SK-N-SH (cell line): ENCODE measurements around the gene BBS4. TPM values are rescaled to one million over a fixed set of nuclear protein-coding genes. Genes with fewer than 3 reads are reported as not detected.

ENCODE experiments used
- CTCF ChIA-PET: fragments of 300-600, 350-600 bp; formaldehyde crosslinking; extraction: SDS; loops from one replicate; lab custom pipeline; 2021; lab: Yijun Ruan, JAX
- POLR2A ChIA-PET: fragments of 350-600 bp; sonication (Branson Sonifier 250); formaldehyde crosslinking; extraction: SDS; loops from one replicate; lab custom pipeline; 2020; ENCODE audit warnings: antibody characterized with exemption, inconsistent platforms; lab: Yijun Ruan, JAX
- DNase-seq: peaks from one replicate; pipeline ENCODE4 v3.0.0; 2012
- H2AFZ ChIP-seq: fragments of 200-600 bp; sonication (generic); 2 replicates; pipeline ENCODE4 v1.8.1; 2016; ENCODE audit warnings: antibody characterized with exemption, mild to moderate bottlenecking, low read depth
- H3F3A ChIP-seq: fragments of 200-600 bp; sonication (generic); replicated peaks from 2 replicates; pipeline ENCODE3; 2016; ENCODE audit warnings: antibody characterized with exemption, mild to moderate bottlenecking; ENCODE audit not compliant: insufficient read depth
- H3K27ac ChIP-seq, 2 experiments: fragments of 200-500 bp in 1 of 2; fragments of 200-600 bp in 1 of 2; sonication (Bioruptor generic) in 1 of 2; sonication (generic), shearing (Covaris generic) in 1 of 2; 2 replicates each; pipeline versions ENCODE4 v1.5.1 to v1.6.1; 2014 to 2016; ENCODE audit warnings: low read depth in 2 of 2, inconsistent platforms in 1 of 2, low read length in 1 of 2, mild to moderate bottlenecking in 1 of 2, mixed read lengths in 1 of 2
- H3K27me3 ChIP-seq: fragments of 200-600 bp; sonication (generic), shearing (Covaris generic); 2 replicates; pipeline ENCODE4 v1.6.1; 2016; ENCODE audit warnings: mixed run types; ENCODE audit not compliant: insufficient read depth
- H3K36me3 ChIP-seq, 2 experiments: fragments of 200-500 bp in 1 of 2; fragments of 200-600 bp in 1 of 2; sonication (Bioruptor generic) in 1 of 2; sonication (generic) in 1 of 2; replicated peaks in 1 of 2; 2 replicates each; pipeline versions ENCODE3 to v1.5.1; 2014 to 2016; ENCODE audit warnings: low read length in 1 of 2, mild to moderate bottlenecking in 1 of 2; ENCODE audit not compliant: insufficient read depth in 2 of 2, control insufficient read depth in 1 of 2
- H3K4me1 ChIP-seq, 2 experiments: fragments of 200-500 bp in 1 of 2; fragments of 200-600 bp in 1 of 2; sonication (Bioruptor generic) in 1 of 2; sonication (generic), shearing (Covaris generic) in 1 of 2; 2 replicates each; pipeline versions ENCODE4 v1.5.1 to v1.6.1; 2014 to 2016; ENCODE audit warnings: low read depth in 1 of 2, low read length in 1 of 2, mixed run types in 1 of 2; ENCODE audit not compliant: insufficient read depth in 2 of 2, control insufficient read depth in 1 of 2
- H3K4me2 ChIP-seq: fragments of 200-600 bp; sonication (generic), shearing (Covaris generic); 2 replicates; pipeline ENCODE4 v1.6.1; 2017; ENCODE audit warnings: mixed run types
- H3K4me3 ChIP-seq, 2 experiments: fragments of 200-500 bp in 1 of 2; fragments of 200-600 bp in 1 of 2; sonication (Bioruptor generic) in 1 of 2; sonication (generic), shearing (Covaris generic) in 1 of 2; 2 replicates each; pipeline versions ENCODE4 v1.5.1 to v1.8.1; 2014 to 2016; ENCODE audit warnings: low read depth in 2 of 2, inconsistent platforms in 1 of 2, low read length in 1 of 2, mild to moderate bottlenecking in 1 of 2, mixed read lengths in 1 of 2, moderate library complexity in 1 of 2
- H3K79me2 ChIP-seq: fragments of 200-600 bp; sonication (generic); 2 replicates; pipeline ENCODE4 v1.8.1; 2017; ENCODE audit warnings: mild to moderate bottlenecking; ENCODE audit not compliant: insufficient read depth
- H3K9ac ChIP-seq: fragments of 200-600 bp; sonication (generic); 2 replicates; pipeline ENCODE4 v1.6.1; 2017; ENCODE audit warnings: mixed run types
- H3K9me2 ChIP-seq: fragments of 200-600 bp; sonication (generic); 2 replicates; pipeline ENCODE4 v1.6.1; 2017; ENCODE audit warnings: mixed run types
- H3K9me3 ChIP-seq: fragments of 200-600 bp; sonication (generic); 2 replicates; pipeline ENCODE4 v1.6.1; 2017; ENCODE audit warnings: mixed run types, mild to moderate bottlenecking, moderate library complexity
- H4K20me1 ChIP-seq: fragments of 200-600 bp; sonication (generic); 2 replicates; pipeline ENCODE4 v1.6.1; 2017; ENCODE audit warnings: mild to moderate bottlenecking, mixed run types; ENCODE audit not compliant: insufficient read depth
- CHD2 ChIP-seq: fragments of 150-350 bp; IDR thresholded peaks from 2 replicates; pipeline ENCODE4 v1.6.1; 2018; ENCODE audit warnings: low read length; ENCODE audit not compliant: partially characterized antibody
- CTCF ChIP-seq: fragments of 200-600 bp; sonication (generic); IDR thresholded peaks from 2 replicates; pipeline ENCODE4 v1.6.1; 2017; ENCODE audit warnings: antibody characterized with exemption, mild to moderate bottlenecking, moderate library complexity
- ELF1 ChIP-seq: IDR thresholded peaks from 2 replicates; pipeline ENCODE4 v1.4.0; 2012
- EP300 ChIP-seq, 2 experiments: IDR thresholded peaks; 2 replicates each; pipeline versions ENCODE4 v1.4.0 to v1.6.1; 2012; ENCODE audit warnings: borderline replicate concordance in 1 of 2, low read depth in 1 of 2, low read length in 1 of 2
- EZH2phosphoT487 ChIP-seq: fragments of 200-600 bp; sonication (generic); IDR thresholded peaks from 2 replicates; pipeline ENCODE4 v1.6.1; 2017; ENCODE audit warnings: low read depth, mixed run types, mild to moderate bottlenecking, antibody characterized with exemption, moderate library complexity, borderline replicate concordance
- GATA2 ChIP-seq: sonication (generic); formaldehyde crosslinking; IDR thresholded peaks from 2 replicates; pipeline ENCODE4 v1.5.0; 2020; ENCODE audit warnings: mild to moderate bottlenecking, missing genetic modification reagents
- JUND ChIP-seq: IDR thresholded peaks from 2 replicates; pipeline ENCODE4 v1.4.0; 2012
- MAX ChIP-seq: IDR thresholded peaks from 2 replicates; pipeline ENCODE4 v1.4.0; 2012; ENCODE audit warnings: low read depth
- MXI1 ChIP-seq: IDR thresholded peaks from 2 replicates; pipeline ENCODE4 v1.6.1; 2012; ENCODE audit warnings: mild to moderate bottlenecking, low read depth, low read length, improper control_type of control experiment
- NFIC ChIP-seq: IDR thresholded peaks from 2 replicates; pipeline ENCODE4 v1.4.0; 2012; ENCODE audit warnings: borderline replicate concordance
- RAD21 ChIP-seq: IDR thresholded peaks from 2 replicates; pipeline ENCODE4 v1.6.1; 2012; ENCODE audit warnings: mild to moderate bottlenecking, low read length
- RCOR1 ChIP-seq: fragments of 150-350 bp; IDR thresholded peaks from 2 replicates; pipeline ENCODE4 v1.6.1; 2017; ENCODE audit warnings: antibody characterized with exemption, low read length
- RFX5 ChIP-seq: IDR thresholded peaks from 2 replicates; pipeline ENCODE4 v1.6.1; 2012; ENCODE audit warnings: mild to moderate bottlenecking, improper control_type of control experiment, low read length
- SIN3A ChIP-seq: IDR thresholded peaks from 2 replicates; pipeline ENCODE4 v1.6.1; 2012; ENCODE audit warnings: low read depth, mild to moderate bottlenecking, low read length, moderate library complexity, borderline replicate concordance
- USF2 ChIP-seq: fragments of 150-350 bp; IDR thresholded peaks from 2 replicates; pipeline ENCODE4 v1.6.1; 2017; ENCODE audit warnings: antibody characterized with exemption, low read length, low read depth, borderline replicate concordance
- YY1 ChIP-seq: IDR thresholded peaks from 2 replicates; pipeline ENCODE4 v1.4.0; 2012; ENCODE audit warnings: low read depth, mild to moderate bottlenecking
- WGBS: methylation state at CpG from one replicate; pipeline ENCODE4 v1.1.6; 2017; ENCODE audit warnings: low lambda C conversion rate; 5-methylcytosine and 5-hydroxymethylcytosine counted together
- polyA plus RNA-seq, 3 experiments: library from polyadenylated mRNA; depleted of rRNA; stranded (reverse); fragments of >200 nt; gene quantifications; 2 replicates each; pipeline ENCODE4 v1.2.3, GENCODE V29; 2012
- TF ChIP-seq, protein P1 (sequence below): IDR thresholded peaks from 2 replicates; pipeline ENCODE4 v1.6.1; 2012; ENCODE audit warnings: mild to moderate bottlenecking, low read depth, low read length, moderate library complexity
- TF ChIP-seq, protein P2 (sequence below): IDR thresholded peaks from 2 replicates; pipeline ENCODE4; 2012
- TF ChIP-seq, protein P3 (sequence below): fragments of 150-350 bp; IDR thresholded peaks from 2 replicates; pipeline ENCODE4 v1.6.1; 2016; ENCODE audit warnings: mild to moderate bottlenecking, low read depth, low read length

BBS4 gene
- polyA plus RNA-seq, 1 of the 3 experiments (the other 2 are of a cell fraction): 18.5 TPM

DNA sequence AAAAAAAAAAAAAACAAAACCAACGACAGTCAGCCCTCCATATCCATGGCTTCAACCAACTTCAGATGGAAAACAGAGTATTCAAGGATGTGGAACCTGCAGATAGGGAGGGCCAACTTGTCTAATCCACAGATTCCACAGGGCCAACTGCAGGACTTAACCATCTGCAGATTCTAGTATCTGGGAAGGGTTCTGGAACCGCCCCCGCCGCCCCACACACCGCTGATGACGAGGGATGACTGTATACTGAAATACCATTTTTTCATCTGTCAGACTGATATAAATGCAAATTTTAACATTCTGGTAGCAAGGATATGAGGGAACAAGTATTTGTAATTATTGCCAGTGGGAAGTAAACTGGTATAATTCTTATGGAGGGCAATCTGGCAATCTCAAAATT is 68.1 kb downstream of the BBS4 start:
- Histone ChIP-seq H3K9me3 (no peaks in the 10 kb centered on the region), H3K27me3 (no peaks in the 10 kb centered on the region), H4K20me1 (no peaks in the 10 kb centered on the region), H3K27ac (no peak overlapping the region), H3K9ac (no peak overlapping the region), H2AFZ (no peak overlapping the region), H3F3A (peaks cover 15% of the 10 kb centered on the region), H3K4me1 (peaks cover 0 to 3% of the 10 kb centered on the region in 2 experiments; a peak in 2 of 4 replicates), H3K4me3 (no peak overlapping the region), H3K9me2 (no peaks in the 10 kb centered on the region), H3K36me3 (peaks cover 59 to 60% of the 10 kb centered on the region in 2 experiments), H3K79me2 (peaks cover 4% of the 10 kb centered on the region; the same call in 1 of the 2 replicates), H3K4me2 (no peak overlapping the region)
- 97% methylated on average over 6 of the region's 6 CpGs for WGBS
- DNase-seq: no peak
- ChIA-PET CTCF (interaction anchor here (2.2 kb wide), 1 partner anchor 32 kb away, joined by 10 read pairs; no protein-coding TSS in a partner anchor), POLR2A (no interaction called here)
- TF ChIP-seq CHD2: no peak
- TF ChIP-seq JUND: no peak
- no peak for TF ChIP-seq SIN3A

- Histone ChIP-seq H3K9ac (peak overlapping the region; percentile 32; the same call in 1 of the 2 replicates), H3K9me2 (no peaks in the 10 kb centered on the region), H2AFZ (no peak overlapping the region), H3K79me2 (peaks cover 10% of the 10 kb centered on the region; the same call in 1 of the 2 replicates), H3F3A (peaks cover 23% of the 10 kb centered on the region), H3K27me3 (no peaks in the 10 kb centered on the region), H3K4me1 (no peaks in the 10 kb centered on the region; a peak in 1 of 4 replicates), H3K4me2 (peak overlapping the region; percentile 66), H4K20me1 (no peaks in the 10 kb centered on the region), H3K27ac (peak overlapping the region in 1 of 2 experiments; percentile 89; a peak in 2 of 4 replicates), H3K36me3 (peaks cover 46 to 47% of the 10 kb centered on the region in 2 experiments), H3K9me3 (no peaks in the 10 kb centered on the region), H3K4me3 (no peak overlapping the region)
- ChIA-PET POLR2A (no interaction called here), CTCF (interaction anchor here (4.4 kb wide), 1 partner anchor 35 kb away, joined by 15 read pairs; no protein-coding TSS in a partner anchor)
- 54% methylated on average over 3 of the region's 3 CpGs for WGBS
- no peak for DNase-seq
- no peak for TF ChIP-seq RFX5
- TF ChIP-seq, protein P1, sequence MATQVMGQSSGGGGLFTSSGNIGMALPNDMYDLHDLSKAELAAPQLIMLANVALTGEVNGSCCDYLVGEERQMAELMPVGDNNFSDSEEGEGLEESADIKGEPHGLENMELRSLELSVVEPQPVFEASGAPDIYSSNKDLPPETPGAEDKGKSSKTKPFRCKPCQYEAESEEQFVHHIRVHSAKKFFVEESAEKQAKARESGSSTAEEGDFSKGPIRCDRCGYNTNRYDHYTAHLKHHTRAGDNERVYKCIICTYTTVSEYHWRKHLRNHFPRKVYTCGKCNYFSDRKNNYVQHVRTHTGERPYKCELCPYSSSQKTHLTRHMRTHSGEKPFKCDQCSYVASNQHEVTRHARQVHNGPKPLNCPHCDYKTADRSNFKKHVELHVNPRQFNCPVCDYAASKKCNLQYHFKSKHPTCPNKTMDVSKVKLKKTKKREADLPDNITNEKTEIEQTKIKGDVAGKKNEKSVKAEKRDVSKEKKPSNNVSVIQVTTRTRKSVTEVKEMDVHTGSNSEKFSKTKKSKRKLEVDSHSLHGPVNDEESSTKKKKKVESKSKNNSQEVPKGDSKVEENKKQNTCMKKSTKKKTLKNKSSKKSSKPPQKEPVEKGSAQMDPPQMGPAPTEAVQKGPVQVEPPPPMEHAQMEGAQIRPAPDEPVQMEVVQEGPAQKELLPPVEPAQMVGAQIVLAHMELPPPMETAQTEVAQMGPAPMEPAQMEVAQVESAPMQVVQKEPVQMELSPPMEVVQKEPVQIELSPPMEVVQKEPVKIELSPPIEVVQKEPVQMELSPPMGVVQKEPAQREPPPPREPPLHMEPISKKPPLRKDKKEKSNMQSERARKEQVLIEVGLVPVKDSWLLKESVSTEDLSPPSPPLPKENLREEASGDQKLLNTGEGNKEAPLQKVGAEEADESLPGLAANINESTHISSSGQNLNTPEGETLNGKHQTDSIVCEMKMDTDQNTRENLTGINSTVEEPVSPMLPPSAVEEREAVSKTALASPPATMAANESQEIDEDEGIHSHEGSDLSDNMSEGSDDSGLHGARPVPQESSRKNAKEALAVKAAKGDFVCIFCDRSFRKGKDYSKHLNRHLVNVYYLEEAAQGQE: no peak
- no peak for TF ChIP-seq RCOR1
- TF ChIP-seq CHD2: no peak
- TF ChIP-seq NFIC: no peak
- peak; percentile 67 for TF ChIP-seq JUND
- no peak for TF ChIP-seq MXI1
- TF ChIP-seq, protein P2, sequence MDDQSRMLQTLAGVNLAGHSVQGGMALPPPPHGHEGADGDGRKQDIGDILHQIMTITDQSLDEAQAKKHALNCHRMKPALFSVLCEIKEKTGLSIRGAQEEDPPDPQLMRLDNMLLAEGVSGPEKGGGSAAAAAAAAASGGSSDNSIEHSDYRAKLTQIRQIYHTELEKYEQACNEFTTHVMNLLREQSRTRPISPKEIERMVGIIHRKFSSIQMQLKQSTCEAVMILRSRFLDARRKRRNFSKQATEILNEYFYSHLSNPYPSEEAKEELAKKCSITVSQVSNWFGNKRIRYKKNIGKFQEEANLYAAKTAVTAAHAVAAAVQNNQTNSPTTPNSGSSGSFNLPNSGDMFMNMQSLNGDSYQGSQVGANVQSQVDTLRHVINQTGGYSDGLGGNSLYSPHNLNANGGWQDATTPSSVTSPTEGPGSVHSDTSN: peak; percentile 19; the same call in 1 of the 2 replicates
- no peak for TF ChIP-seq ELF1
- no peak for TF ChIP-seq CTCF
- TF ChIP-seq GATA2: no peak
- TF ChIP-seq EP300 (IDR thresholded peaks at IDR 0.05; ENCODE audit: borderline replicate concordance in 1 of 2, low read depth in 1 of 2, low read length in 1 of 2): no peak
- TF ChIP-seq USF2: no peak
- no peak for TF ChIP-seq RAD21
- TF ChIP-seq MAX: no peak
- no peak for TF ChIP-seq EZH2phosphoT487
- TF ChIP-seq, protein P3, sequence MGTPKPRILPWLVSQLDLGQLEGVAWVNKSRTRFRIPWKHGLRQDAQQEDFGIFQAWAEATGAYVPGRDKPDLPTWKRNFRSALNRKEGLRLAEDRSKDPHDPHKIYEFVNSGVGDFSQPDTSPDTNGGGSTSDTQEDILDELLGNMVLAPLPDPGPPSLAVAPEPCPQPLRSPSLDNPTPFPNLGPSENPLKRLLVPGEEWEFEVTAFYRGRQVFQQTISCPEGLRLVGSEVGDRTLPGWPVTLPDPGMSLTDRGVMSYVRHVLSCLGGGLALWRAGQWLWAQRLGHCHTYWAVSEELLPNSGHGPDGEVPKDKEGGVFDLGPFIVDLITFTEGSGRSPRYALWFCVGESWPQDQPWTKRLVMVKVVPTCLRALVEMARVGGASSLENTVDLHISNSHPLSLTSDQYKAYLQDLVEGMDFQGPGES: no peak
- no peak for TF ChIP-seq YY1
These were observed 72.2 kb downstream of the BBS4 start for GRCh38 chr15:72758182-72758581.
